ENCODE data around the gene DUSP2.

Gene DUSP2

GRCh38 chr2:96095116-96095636 is 50.1 kb downstream of the DUSP2 start:
- no peak overlapping the region for H3K4me3 ChIP-seq
- no peaks in the 10 kb centered on the region for H3K27me3 ChIP-seq
- H3K4me1 ChIP-seq, result peaks cover 0 to 8% (median 4%) of the 10 kb centered on the region in 4 donors
- no peak for TF ChIP-seq CTCF (IDR thresholded peaks at IDR 0.05)
- no peak overlapping the region for H3K27ac ChIP-seq
- intact Hi-C loops (cut with DNase I; ENCODE audit: low total_unique reads), result no loop called here
- no peaks in the 10 kb centered on the region for H3K36me3 ChIP-seq
- no peak for DNase-seq
- no peaks in the 10 kb centered on the region for H3K9me3 ChIP-seq

DNA sequence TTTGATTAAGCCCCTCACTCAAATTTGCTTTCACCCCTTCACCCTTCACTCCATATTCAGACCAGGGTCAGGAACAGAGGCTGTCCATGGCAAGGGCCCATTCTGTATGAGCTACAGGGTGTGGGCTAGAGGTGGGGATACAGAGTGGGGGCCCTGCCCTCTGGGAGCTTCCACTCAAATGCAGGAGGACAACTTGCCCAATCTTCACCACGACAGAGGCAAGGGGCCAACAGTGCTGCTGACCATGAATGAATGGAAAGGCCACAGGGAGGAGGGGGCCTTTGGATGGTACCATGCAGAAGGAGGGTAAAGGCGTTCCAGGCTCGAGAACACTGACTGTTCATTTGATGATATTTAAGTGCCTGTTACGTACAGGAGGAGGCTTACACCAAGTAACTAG is 51.7 kb downstream of the DUSP2 start:
- Histone ChIP-seq H3K4me1 (peaks cover 0 to 2% (median under 1%) of the 10 kb centered on the region in 4 donors), H3K4me3 (no peak overlapping the region), H3K27me3 (peaks cover 0 to 5% of the 10 kb centered on the region in 2 donors), H3K9me3 (no peaks in the 10 kb centered on the region), H3K27ac (no peak overlapping the region), H3K36me3 (no peaks in the 10 kb centered on the region)
- TF ChIP-seq CTCF (IDR thresholded peaks at IDR 0.05), result no peak
- no peak for DNase-seq
- intact Hi-C loops (cut with DNase I; ENCODE audit: low total_unique reads), result no loop called here

Data from tibial artery (tissue), 4 donors.